Ovary (tissue), 9 donors: ENCODE results near the gene SNTB2. TPM values are rescaled to one million over a fixed set of nuclear protein-coding genes. Genes with fewer than 3 reads are reported as not detected.
"Not testable (repeated sequence)": the region's sequence is repeated elsewhere in the genome, so short reads cannot be mapped to it uniquely, and the experiment has no call there.

Source experiments
- DNase-seq, 5 donors: peaks; one replicate each; pipeline ENCODE4 v3.0.0-alpha.2; 2019 to 2020
- H3K27ac ChIP-seq, 2 donors: fragments of 200-600 bp; one replicate each; pipeline versions ENCODE4 v1.5.1 to v1.8.0; 2019 to 2022
- H3K27me3 ChIP-seq: fragments of 200-600 bp; one replicate; pipeline ENCODE4 v1.8.0; 2022
- H3K36me3 ChIP-seq: fragments of 200-600 bp; sonication (generic); one replicate; pipeline ENCODE4 v1.5.1; 2019
- H3K4me1 ChIP-seq: one replicate; pipeline ENCODE4 v1.8.1; 2013; ENCODE audit warnings: mild to moderate bottlenecking, moderate library complexity; ENCODE audit not compliant: insufficient read depth
- H3K4me3 ChIP-seq: fragments of 200-600 bp; sonication (generic); one replicate; pipeline ENCODE4 v1.5.1; 2017
- H3K9me3 ChIP-seq, 2 donors: fragments of 200-600 bp in 1 of 2; sonication (generic) in 1 of 2; one replicate each; pipeline versions ENCODE4 v1.5.1 to v1.8.1; 2013 to 2019; ENCODE audit warnings: mild to moderate bottlenecking in 1 of 2, moderate library complexity in 1 of 2
- EP300 ChIP-seq: sonication (generic); formaldehyde crosslinking; IDR thresholded peaks from one replicate; pipeline ENCODE4 v1.6.1; 2017; ENCODE audit warnings: antibody characterized with exemption
- POLR2A ChIP-seq: fragments of 450-650 bp; IDR thresholded peaks from one replicate; pipeline ENCODE4 v1.6.1; 2017; ENCODE audit warnings: antibody characterized with exemption, mild to moderate bottlenecking, moderate library complexity
- WGBS, 3 donors: extraction: QIAGEN DNeasy Blood & Tissue Kit in 1 of 3; methylation state at CpG; one replicate each; pipeline versions ENCODE4 v1.1.5 to v1.1.7; 2013 to 2017; 5-methylcytosine and 5-hydroxymethylcytosine counted together
- intact Hi-C, 4 donors: fragments of 100-400 bp; cut with DNase I; formaldehyde crosslinking; loops; one replicate each; pipeline versions ENCODE4 v1.11.0 to v1.15.1; 2022 to 2023
- polyA plus RNA-seq, 2 donors: library from polyadenylated mRNA; stranded (reverse); fragments of 200-250 nt in 1 of 2; fragments of 350-450 nt in 1 of 2; fragmentation: Illumina TruSeq in 1 of 2; extraction: RNeasy Lipid Tissue Mini Kit (QIAGEN cat#74804) in 1 of 2; gene quantifications; one replicate each; pipeline ENCODE4 v1.2.3, GENCODE V29; 2013 to 2014
- total RNA-seq, 7 donors: library from RNA; depleted of rRNA in 2 of 7; stranded (reverse); fragments of >200 nt in 2 of 7; fragmentation: NEBNext Ultra II Directional in 3 of 7; extraction: Animal tissue kit (Norgen Biotek cat#: 25700) in 3 of 7; gene quantifications; one replicate each; pipeline versions ENCODE4 v1.1.0 to v1.2.4, GENCODE V29; 2016 to 2023
- TF ChIP-seq, protein P1 (sequence below), 3 donors: fragments of 450-650 bp in 2 of 3; fragments of 200-600 bp in 1 of 3; IDR thresholded peaks; one replicate each; pipeline versions ENCODE4 v1.5.1 to v1.8.0; 2016 to 2022; ENCODE audit warnings: antibody characterized with exemption in 3 of 3, mild to moderate bottlenecking in 1 of 3
- donor health status: DM: no; HTN: no; CAD: no; lungs with moderate emphysema.
- donor health status: DM: no; HTN: no; CAD: no.
- donor health status: Bipolar disorder and iron deficiency.
- donor health status: DM: yes; HTN: yes; CAD: no.
- donor health status: DM: no; HTN: no; CAD: no.
- donor health status: DM: yes; HTN: yes; CAD: no.

SNTB2 gene
- total and polyA plus RNA-seq, 9 donors = 9.4 to 51.8 (median 36.9) TPM

DNA sequence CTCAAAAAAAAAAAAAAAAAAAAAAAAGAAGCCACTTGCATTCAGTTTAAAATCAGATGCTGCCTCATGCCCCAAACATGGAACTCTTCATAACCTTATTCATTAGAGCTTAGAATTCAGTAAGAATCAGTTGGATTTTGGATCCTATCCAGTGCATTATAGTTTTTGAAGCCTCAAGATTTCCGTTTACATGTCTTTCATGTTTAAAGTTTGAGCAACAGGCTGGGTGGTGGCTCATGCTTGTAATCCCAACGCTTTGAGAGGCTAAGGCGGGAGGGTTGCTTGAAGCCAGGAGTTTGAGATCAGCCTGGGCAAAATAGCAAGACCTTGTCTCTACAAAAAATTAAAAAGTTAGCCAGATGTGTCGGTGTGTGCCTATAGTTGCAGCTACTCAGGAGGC, 55.0 kb downstream of the SNTB2 start:
- intact Hi-C loops = no loop called here
- H3K36me3 ChIP-seq = no peaks in the 10 kb centered on the region
- H3K27me3 ChIP-seq = no peaks in the 10 kb centered on the region
- H3K9me3 ChIP-seq = no peaks in the 10 kb centered on the region
- TF ChIP-seq EP300 (no peak), POLR2A (no peak)
- WGBS, 3 donors = 93 to 96% (median 96%) methylated on average over 4 of the region's 4 CpGs
- no peak overlapping the region for H3K27ac ChIP-seq
- no peak overlapping the region for H3K4me3 ChIP-seq
- DNase-seq = no peak
- peaks cover 15% of the 10 kb centered on the region for H3K4me1 ChIP-seq

DNA sequence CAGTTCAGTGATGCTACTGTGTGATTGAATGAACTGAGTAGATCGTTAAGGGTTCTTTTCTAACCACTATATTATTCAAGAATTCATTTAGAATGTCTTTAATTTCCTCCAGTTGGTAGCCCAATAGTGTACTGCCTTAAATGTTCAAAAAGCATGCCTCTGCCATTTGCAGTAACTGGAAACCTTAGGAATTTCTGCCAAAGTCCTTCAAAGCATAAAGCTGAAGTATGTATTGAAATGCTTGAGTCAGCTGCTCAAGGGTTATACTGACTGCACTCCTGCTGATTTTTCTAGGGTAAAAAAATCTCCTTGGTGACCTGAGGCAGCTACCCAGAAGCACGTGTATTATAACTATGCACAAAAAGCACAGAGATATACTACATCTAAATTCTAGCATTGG, 56.5 kb downstream of the SNTB2 start:
- Histone ChIP-seq H3K4me1 (peaks cover 6% of the 10 kb centered on the region), H3K36me3 (no peaks in the 10 kb centered on the region), H3K27me3 (no peaks in the 10 kb centered on the region), H3K27ac (no peak overlapping the region), H3K4me3 (no peak overlapping the region), H3K9me3 (no peaks in the 10 kb centered on the region)
- TF ChIP-seq, protein P1, sequence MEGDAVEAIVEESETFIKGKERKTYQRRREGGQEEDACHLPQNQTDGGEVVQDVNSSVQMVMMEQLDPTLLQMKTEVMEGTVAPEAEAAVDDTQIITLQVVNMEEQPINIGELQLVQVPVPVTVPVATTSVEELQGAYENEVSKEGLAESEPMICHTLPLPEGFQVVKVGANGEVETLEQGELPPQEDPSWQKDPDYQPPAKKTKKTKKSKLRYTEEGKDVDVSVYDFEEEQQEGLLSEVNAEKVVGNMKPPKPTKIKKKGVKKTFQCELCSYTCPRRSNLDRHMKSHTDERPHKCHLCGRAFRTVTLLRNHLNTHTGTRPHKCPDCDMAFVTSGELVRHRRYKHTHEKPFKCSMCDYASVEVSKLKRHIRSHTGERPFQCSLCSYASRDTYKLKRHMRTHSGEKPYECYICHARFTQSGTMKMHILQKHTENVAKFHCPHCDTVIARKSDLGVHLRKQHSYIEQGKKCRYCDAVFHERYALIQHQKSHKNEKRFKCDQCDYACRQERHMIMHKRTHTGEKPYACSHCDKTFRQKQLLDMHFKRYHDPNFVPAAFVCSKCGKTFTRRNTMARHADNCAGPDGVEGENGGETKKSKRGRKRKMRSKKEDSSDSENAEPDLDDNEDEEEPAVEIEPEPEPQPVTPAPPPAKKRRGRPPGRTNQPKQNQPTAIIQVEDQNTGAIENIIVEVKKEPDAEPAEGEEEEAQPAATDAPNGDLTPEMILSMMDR (IDR thresholded peaks at IDR 0.05) = no peak
- TF ChIP-seq POLR2A (no peak), EP300 (no peak)
- WGBS, 3 donors = 50 to 60% (median 57%) methylated on average over 2 of the region's 2 CpGs
- intact Hi-C loops = no loop called here
- DNase-seq = no peak

DNA sequence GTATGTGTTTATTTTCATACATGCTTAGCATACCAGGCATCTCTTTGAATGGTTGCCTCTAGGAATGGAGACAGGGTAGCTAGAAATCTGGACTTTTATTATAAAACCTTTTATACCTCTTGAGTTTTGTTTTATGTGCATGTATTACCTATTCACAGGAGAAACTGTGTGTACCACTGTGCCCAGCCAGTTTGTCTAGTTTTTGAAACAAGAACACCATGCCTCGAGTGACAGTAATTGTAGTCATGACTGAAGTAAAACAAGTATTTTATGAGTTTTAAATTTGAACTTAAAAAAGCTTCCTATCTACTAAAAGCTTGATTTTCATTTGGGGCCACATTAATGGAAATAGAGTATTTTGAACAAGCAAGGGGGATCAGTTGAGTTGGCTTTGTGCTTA, 57.4 kb downstream of the SNTB2 start:
- Histone ChIP-seq H3K36me3 (no peaks in the 10 kb centered on the region), H3K9me3 (no peaks in the 10 kb centered on the region), H3K27me3 (no peaks in the 10 kb centered on the region), H3K4me3 (no peak overlapping the region), H3K27ac (no peak overlapping the region), H3K4me1 (peaks cover 2% of the 10 kb centered on the region)
- 78 to 91% (median 88%) methylated on average over 1 of the region's 1 CpG for WGBS, 3 donors
- no peak for DNase-seq
- intact Hi-C loops = no loop called here
- TF ChIP-seq POLR2A = no peak
- no peak for TF ChIP-seq EP300
- TF ChIP-seq, protein P1 (IDR thresholded peaks at IDR 0.05) = no peak

DNA sequence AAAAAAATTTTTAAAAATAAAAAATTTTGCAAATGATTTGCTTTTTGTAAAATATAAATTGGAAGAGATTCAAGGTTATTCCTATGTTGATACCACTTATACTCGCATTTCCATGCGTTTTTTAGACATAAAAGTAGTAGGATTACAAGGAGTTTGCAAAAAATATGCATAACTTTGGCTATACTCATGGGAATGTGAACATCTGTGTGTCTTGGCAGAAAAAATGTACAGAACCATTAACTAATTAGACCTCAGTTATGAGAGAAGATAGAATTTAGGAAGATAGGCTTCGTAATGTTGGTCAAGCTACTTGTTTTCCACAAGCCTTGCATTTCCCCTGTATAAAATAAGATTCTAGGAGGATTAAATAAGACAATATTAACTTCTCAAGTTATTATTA, 63.1 kb downstream of the SNTB2 start:
- WGBS, 3 donors = 44 to 64% (median 49%) methylated on average over 3 of the region's 3 CpGs
- intact Hi-C loops = no loop called here
- H3K4me1 ChIP-seq = peaks cover 5% of the 10 kb centered on the region
- no peak for DNase-seq
- no peak overlapping the region for H3K27ac ChIP-seq
- H3K36me3 ChIP-seq = no peaks in the 10 kb centered on the region
- H3K4me3 ChIP-seq = no peak overlapping the region
- no peaks in the 10 kb centered on the region for H3K9me3 ChIP-seq
- TF ChIP-seq EP300 = no peak
- TF ChIP-seq POLR2A = no peak
- TF ChIP-seq, protein P1 (IDR thresholded peaks at IDR 0.05) = no peak
- H3K27me3 ChIP-seq = no peaks in the 10 kb centered on the region

DNA sequence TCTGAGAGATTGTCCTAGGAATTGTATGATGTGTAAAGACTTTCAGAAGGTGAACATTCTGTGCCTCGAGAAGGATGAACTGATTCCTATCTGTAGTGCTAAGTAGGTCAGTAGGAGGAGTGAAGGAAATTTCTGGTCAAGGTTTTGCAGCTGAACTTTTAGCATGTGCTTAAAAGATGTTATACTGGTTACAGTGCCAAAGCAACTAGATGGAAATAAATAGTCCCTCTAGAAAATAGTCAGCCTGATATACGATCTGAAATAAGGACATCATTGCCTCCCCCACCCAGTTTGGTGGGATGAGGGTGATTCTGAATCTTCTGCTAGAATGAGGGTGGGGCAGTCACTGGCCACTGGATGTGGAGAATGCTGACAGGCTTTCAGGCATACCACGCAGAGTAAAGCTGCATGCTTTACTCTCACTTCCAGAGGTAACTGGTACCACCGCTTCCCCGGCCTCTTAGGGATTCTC, 66.9 kb downstream of the SNTB2 start:
- DNase-seq = no peak
- no peak for TF ChIP-seq EP300
- H3K4me1 ChIP-seq = peaks cover 5% of the 10 kb centered on the region
- H3K9me3 ChIP-seq = no peaks in the 10 kb centered on the region
- no peaks in the 10 kb centered on the region for H3K27me3 ChIP-seq
- H3K4me3 ChIP-seq = no peak overlapping the region
- no peak overlapping the region for H3K27ac ChIP-seq
- no peaks in the 10 kb centered on the region for H3K36me3 ChIP-seq
- intact Hi-C loops = no loop called here
- 25 to 29% (median 29%) methylated on average over 5 of the region's 5 CpGs for whole genome bisulfite sequencing, 3 donors

DNA sequence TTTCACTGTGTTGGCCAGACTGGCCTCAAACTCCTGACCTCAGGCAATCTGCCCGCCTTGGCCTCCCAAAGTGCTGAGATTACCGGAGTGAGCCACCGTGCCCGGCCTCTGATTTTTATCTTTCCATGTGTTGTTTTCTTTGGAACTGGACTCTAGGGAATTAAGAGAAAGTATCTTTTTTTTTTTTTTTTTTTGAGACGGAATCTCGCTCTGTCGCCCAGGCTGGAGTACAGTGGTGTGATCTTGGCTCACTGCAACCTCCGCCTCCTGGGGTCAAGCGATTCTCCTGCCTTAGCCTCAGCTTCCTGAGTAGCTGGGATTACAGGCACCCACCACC, 72.4 kb downstream of the SNTB2 start:
- H3K36me3 ChIP-seq, intact Hi-C loops, H3K27me3 ChIP-seq, H3K27ac ChIP-seq, DNase-seq, H3K9me3 ChIP-seq, H3K4me3 ChIP-seq, H3K4me1 ChIP-seq: not testable (repeated sequence)
- 81 to 87% (median 87%) methylated on average over 9 of the region's 9 CpGs for WGBS, 3 donors
